ENCODE measurements around the gene C2CD2L.
A peak's percentile ranks its signal among the peaks of the same experiment; 100 is the strongest.
"Not testable (repeated sequence)": the region's sequence is repeated elsewhere in the genome, so short reads cannot be mapped to it uniquely, and the experiment has no call there.

C2CD2L gene

GRCh38 chr11:119116235-119116594 is 9.1 kb downstream of the C2CD2L start:
- DNase-seq = no peak

- DNase-seq = no peak
Observed at GRCh38 chr11:119116601-119117000, 9.5 kb downstream of the C2CD2L start.

DNA sequence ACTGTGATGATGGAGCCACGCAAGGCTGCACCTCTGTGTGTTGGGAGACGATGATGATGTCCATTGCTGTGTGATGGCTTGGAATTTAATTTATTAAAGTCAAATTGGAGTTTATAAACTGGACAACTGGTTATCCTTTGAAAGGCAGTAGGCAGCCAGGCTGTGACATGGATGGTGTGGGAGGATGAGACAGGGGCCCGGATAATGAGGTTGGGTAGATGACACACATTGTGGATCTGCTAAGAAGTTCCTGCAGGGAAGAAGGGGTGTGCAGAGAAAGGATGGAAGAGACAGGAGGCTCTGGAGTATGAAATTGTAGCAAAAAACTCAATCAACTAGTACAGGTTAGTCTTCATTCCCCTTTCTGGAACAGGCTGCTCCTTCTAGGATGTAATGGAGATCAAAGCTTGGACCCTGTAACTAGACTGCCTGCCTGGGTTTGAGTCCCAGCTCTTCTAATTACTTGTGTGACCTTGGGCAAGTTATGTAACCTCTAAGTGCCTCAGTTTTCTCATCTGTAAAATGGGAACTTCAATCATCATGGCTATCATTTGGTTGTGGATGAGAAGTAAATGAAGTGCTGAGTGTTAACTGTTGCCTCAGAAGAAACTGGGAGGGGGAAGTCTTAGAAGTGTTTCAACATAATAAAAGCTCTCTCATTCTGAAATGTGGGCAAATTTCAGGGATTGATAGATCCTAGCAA is 10.0 kb downstream of the C2CD2L start:
- no peak for DNase-seq

DNA sequence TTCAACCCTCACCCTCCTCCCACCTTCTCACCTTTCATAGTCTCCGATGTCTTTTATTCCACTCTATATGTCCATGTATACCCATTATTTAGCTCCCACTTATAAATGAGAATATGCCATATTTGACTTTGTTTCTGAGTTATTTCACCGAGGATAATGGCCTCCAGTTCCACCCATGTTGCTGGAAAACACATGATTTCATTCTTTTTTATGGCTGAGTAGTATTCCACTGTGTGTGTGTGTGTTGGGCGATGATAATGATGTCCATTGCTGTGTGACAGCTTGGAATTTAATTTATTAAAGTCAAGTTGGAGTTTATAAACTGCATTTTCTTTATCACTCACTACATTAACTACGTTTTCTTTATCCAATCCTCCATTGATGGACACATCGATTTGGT is 11.1 kb downstream of the C2CD2L start:
- no peak for DNase-seq

DNA sequence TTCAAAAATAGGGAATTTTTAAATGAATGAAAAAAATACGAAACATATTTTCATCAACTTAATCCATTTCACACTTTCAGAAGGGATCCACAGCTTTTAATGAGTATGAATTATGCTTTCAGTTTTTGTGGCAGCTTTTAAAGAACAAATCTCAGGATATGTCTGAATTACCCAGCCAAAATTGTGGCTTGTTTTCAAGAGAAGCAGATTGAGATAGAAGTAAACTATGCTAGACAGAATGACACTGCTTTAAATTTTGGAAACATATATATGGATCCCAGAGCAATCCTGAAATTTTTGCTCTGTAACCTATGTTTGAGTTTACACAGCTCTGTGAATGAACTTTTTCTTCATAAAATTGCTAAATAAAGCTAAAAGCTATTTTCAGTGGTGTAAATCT is 11.8 kb downstream of the C2CD2L start:
- DNase-seq = no peak

DNA sequence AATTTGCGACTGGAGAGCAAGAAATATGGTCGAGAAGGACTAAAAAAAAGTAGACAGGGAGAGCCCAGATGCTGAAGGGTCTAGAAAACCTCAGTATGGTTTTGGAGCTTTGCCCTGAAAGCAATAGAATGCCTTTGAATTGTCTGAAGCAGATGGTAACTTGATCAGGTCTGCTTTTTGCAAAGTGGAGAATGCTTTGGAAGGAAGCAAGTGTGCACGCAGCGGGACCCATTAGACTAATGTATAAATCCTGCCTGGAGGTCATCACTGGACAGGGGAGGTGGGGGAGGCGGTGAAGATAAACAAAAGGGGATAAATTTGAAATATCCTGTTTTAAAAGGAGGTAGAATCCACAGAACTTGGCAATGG is 13.5 kb downstream of the C2CD2L start:
- no peak for DNase-seq

- peak; percentile 85 for DNase-seq
Observed at GRCh38 chr11:119121008-119121810, 14.1 kb downstream of the C2CD2L start, which contains the start of gene HINFP. Gene HINFP, plus strand, starts transcription at chr11:119121580. Its CDS starts 5,365 bp downstream, at chr11:119126945.

- no peak for DNase-seq
Observed at GRCh38 chr11:119121811-119122124, 14.6 kb downstream of the C2CD2L start.

GRCh38 chr11:119125821-119126220 is 18.7 kb downstream of the C2CD2L start:
- no peak for DNase-seq

DNA sequence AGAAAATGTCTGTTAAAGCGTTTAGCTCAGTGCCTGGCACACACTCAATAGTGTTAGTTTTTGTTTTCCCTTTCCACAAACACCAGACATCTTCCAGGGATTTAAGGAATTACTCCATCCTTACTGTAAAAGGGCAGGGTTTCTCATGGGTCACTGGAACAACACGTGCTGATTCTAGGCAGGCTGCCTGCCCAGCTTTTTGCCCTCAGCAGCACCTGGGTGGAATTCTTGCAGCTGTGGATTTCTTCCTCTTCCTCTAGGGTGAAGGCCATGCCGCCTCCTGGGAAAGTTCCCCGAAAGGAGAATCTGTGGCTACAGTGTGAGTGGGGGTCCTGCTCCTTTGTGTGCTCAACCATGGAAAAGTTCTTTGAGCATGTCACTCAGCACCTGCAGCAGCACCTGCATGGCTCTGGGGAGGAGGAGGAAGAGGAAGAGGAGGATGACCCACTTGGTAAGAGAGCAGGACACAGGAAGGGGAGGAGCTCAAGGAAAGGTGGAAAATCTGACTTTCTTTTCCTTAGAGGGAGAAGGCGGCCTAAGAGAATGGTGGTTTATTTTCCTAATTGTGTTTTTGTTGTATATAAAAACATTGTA is 19.6 kb downstream of the C2CD2L start:
- DNase-seq = no peak

GRCh38 chr11:119130662-119131061 is 23.5 kb downstream of the C2CD2L start:
- DNase-seq = no peak

DNA sequence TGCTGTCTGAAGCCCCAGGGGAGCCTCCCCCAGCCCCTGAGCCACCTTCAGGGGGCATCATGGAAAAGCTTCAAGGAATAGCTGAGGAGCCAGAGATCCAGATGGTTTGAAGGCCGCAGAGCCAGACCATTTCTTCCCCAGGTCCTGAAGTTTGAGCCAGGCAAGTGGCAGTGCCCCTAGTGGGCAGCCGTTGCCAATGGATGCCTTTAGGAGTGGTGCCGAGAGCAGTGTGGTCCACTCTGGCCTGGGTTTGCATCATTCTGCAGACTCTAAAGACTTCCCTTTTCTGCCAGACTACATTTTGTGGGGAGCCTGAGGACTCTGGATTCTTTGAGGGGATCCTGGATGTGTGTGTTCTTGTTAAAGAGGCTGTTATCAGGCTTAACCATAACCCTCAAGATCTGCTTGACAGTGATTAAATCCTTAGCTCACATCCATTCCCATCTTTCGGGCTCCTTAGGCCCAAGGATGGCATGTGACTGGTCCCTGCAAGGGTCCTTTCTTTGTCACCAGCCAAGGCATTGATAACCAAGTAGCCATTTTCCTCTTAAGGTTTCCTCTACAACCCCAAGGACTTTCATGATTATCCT is 27.3 kb downstream of the C2CD2L start:
- DNase-seq = no peak

DNA sequence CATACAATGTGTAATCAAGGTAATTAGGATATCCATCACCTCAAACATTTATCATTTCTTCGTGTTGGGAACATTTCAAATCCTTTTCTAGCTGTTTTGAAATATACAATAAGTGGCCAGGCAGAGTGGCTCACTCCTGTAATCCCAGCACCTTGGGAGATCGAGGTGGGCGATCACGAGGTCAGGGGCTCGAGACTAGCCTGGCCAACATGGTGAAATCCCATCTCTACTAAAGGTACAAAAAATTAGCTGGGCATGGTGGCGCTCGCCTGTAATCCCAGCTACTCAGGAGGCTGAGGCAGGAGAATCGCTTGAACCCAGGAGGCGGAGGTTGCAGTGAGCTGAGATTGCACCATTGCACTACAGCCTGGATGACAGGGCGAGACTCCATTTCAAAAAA is 32.1 kb downstream of the C2CD2L start:
- DNase-seq = not testable (repeated sequence)

- peak; percentile 62 for DNase-seq
Observed at GRCh38 chr11:119144825-119145486, 37.8 kb downstream of the C2CD2L start.

GRCh38 chr11:119145551-119145950 is 38.4 kb downstream of the C2CD2L start:
- DNase-seq = no peak

- peak; percentile 83 for DNase-seq
Observed at GRCh38 chr11:119147604-119148333, 40.6 kb downstream of the C2CD2L start.

DNA sequence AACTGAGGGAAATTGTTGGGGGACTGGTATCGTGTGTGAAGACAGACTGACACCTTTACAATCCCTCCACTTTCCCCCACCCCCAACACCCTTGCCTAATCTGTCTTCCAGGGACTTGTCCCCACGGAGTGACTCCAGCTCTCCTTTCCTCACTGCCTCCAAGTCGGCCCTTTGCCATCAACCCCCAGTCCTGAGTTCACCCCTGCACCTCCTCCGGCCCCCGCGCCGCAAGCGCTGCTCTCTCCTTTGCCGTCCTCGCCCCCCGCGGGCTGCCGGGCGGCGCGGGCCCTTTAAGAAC is 41.5 kb downstream of the C2CD2L start:
- DNase-seq = no peak

- DNase-seq = no peak
Observed at GRCh38 chr11:119149018-119149785, 42.1 kb downstream of the C2CD2L start, which contains the start of gene ABCG4. Gene ABCG4, plus strand, starts transcription at chr11:119149052. Its CDS starts 914 bp downstream, at chr11:119149966.

DNA sequence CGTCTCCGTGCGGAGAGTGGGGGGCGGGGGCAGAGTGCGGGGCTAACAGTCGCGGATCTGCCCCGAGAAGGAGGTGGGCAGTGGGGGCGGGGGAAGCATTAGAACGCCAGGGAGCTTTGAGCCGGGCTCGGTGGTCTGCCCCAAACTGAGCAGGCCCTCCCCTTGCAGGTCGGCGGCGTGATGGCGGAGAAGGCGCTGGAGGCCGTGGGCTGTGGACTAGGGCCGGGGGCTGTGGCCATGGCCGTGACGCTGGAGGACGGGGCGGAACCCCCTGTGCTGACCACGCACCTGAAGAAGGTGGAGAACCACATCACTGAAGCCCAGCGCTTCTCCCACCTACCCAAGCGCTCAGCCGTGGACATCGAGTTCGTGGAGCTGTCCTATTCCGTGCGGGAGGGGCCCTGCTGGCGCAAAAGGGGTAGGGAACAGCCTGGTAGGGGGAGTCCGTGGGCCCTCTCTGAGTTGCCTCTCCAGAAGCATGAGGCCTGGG is 42.7 kb downstream of the C2CD2L start:
- DNase-seq = no peak

- no peak for DNase-seq
Observed at GRCh38 chr11:119152043-119152442, 44.9 kb downstream of the C2CD2L start.

DNA sequence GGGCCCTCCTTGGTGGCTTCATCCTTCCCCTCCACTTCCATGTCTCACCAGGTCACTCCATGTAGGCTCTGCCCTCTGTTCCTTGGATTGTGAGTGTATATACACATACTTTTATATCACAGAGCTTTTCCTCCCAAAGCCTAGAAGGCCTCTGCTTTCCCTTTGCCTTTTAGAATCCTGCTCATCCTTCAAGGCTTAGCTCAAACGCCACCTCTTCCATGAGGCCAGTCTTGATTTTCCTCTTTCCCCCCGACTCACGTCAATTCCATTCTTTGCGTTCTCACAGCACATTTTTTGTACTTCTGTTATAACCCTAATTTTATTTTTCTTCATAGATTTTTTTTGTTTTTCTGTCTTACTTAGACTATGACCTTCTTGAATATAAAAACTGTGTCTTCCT is 45.5 kb downstream of the C2CD2L start:
- no peak for DNase-seq
